ENCODE results near the gene HOXD4.

HOXD4 gene

GRCh38 chr2:176192351-176192750 lies 41.0 kb downstream of the HOXD4 start:
- no peaks in the 10 kb centered on the region for H3K36me3 ChIP-seq (ENCODE audit: control insufficient read depth, low read length)

GRCh38 chr2:176193048-176193447 lies 41.7 kb downstream of the HOXD4 start:
- no peak overlapping the region for H3K27ac ChIP-seq (ENCODE audit: low read depth, low read length)
- no peaks in the 10 kb centered on the region for H3K9me2 ChIP-seq (replicated peaks; ENCODE audit: control insufficient read depth, low read length)
- no peak overlapping the region for H3K4me2 ChIP-seq (ENCODE audit: low read length)
- no peaks in the 10 kb centered on the region; the same call in 1 of the 2 replicates for H3K9me3 ChIP-seq (ENCODE audit: control insufficient read depth, insufficient read depth, low read length)
- no peak for TF ChIP-seq CTCF (IDR thresholded peaks at IDR 0.05; ENCODE audit: low read depth, low read length, poor library complexity, severe bottlenecking)
- TF ChIP-seq EZH2phosphoT487 (IDR thresholded peaks at IDR 0.05; ENCODE audit: borderline replicate concordance, low read length), result no peak
- H4K20me1 ChIP-seq (ENCODE audit: control insufficient read depth, insufficient read depth, low read depth, low read length), result no peaks in the 10 kb centered on the region
- H3K36me3 ChIP-seq (ENCODE audit: control insufficient read depth, low read length), result no peaks in the 10 kb centered on the region
- H3F3A ChIP-seq (ENCODE audit: control insufficient read depth, insufficient read depth), result no peaks in the 10 kb centered on the region
- peaks cover 11% of the 10 kb centered on the region for H3K27me3 ChIP-seq (ENCODE audit: control insufficient read depth, low read length)
- no peaks in the 10 kb centered on the region for H3K79me2 ChIP-seq (ENCODE audit: control insufficient read depth, low read length)
- H3K4me3 ChIP-seq (ENCODE audit: low read length), result no peak overlapping the region
- no peaks in the 10 kb centered on the region for H3K4me1 ChIP-seq (ENCODE audit: control insufficient read depth, low read length)

More at GRCh38 chr2:176192351-176192750, 41.0 kb downstream of the HOXD4 start:
- Histone ChIP-seq H3K4me3 (ENCODE audit: low read length) (no peak overlapping the region), H3F3A (ENCODE audit: control insufficient read depth, insufficient read depth) (no peaks in the 10 kb centered on the region), H3K27ac (ENCODE audit: low read depth, low read length) (no peak overlapping the region), H3K9me2 (replicated peaks; ENCODE audit: control insufficient read depth, low read length) (no peaks in the 10 kb centered on the region), H3K27me3 (ENCODE audit: control insufficient read depth, low read length) (peaks cover 11% of the 10 kb centered on the region), H4K20me1 (ENCODE audit: control insufficient read depth, insufficient read depth, low read depth, low read length) (no peaks in the 10 kb centered on the region), H3K9me3 (ENCODE audit: control insufficient read depth, insufficient read depth, low read length) (no peaks in the 10 kb centered on the region; the same call in 1 of the 2 replicates), H3K4me2 (ENCODE audit: low read length) (no peak overlapping the region), H3K79me2 (ENCODE audit: control insufficient read depth, low read length) (no peaks in the 10 kb centered on the region), H3K4me1 (ENCODE audit: control insufficient read depth, low read length) (no peaks in the 10 kb centered on the region)
- TF ChIP-seq CTCF (IDR thresholded peaks at IDR 0.05; ENCODE audit: low read depth, low read length, poor library complexity, severe bottlenecking) (no peak), EZH2phosphoT487 (IDR thresholded peaks at IDR 0.05; ENCODE audit: borderline replicate concordance, low read length) (no peak)

GRCh38 chr2:176199902-176200301 lies 48.6 kb downstream of the HOXD4 start:
- H3F3A ChIP-seq (ENCODE audit: control insufficient read depth, insufficient read depth), result no peaks in the 10 kb centered on the region
- H3K36me3 ChIP-seq (ENCODE audit: control insufficient read depth, low read length), result no peaks in the 10 kb centered on the region
- no peaks in the 10 kb centered on the region for H3K9me2 ChIP-seq (replicated peaks; ENCODE audit: control insufficient read depth, low read length)
- TF ChIP-seq EZH2phosphoT487 (IDR thresholded peaks at IDR 0.05; ENCODE audit: borderline replicate concordance, low read length) (no peak), CTCF (IDR thresholded peaks at IDR 0.05; ENCODE audit: low read depth, low read length, poor library complexity, severe bottlenecking) (no peak)
- H3K4me2 ChIP-seq (ENCODE audit: low read length), result no peak overlapping the region
- no peak overlapping the region for H3K4me3 ChIP-seq (ENCODE audit: low read length)
- no peaks in the 10 kb centered on the region for H3K79me2 ChIP-seq (ENCODE audit: control insufficient read depth, low read length)
- no peaks in the 10 kb centered on the region for H3K27me3 ChIP-seq (ENCODE audit: control insufficient read depth, low read length)
- H3K9me3 ChIP-seq (ENCODE audit: control insufficient read depth, insufficient read depth, low read length), result no peaks in the 10 kb centered on the region
- no peak overlapping the region for H3K27ac ChIP-seq (ENCODE audit: low read depth, low read length)
- H3K4me1 ChIP-seq (ENCODE audit: control insufficient read depth, low read length), result no peaks in the 10 kb centered on the region
- no peaks in the 10 kb centered on the region for H4K20me1 ChIP-seq (ENCODE audit: control insufficient read depth, insufficient read depth, low read depth, low read length)
